Coronary artery (tissue), 2 donors: ENCODE results near the gene CCNL2.
"Not testable (repeated sequence)": the region's sequence is repeated elsewhere in the genome, so short reads cannot be mapped to it uniquely, and the experiment has no call there.

ENCODE experiments used
- DNase-seq: peaks from one replicate; pipeline ENCODE4 v3.0.0-alpha.2; 2017; ENCODE audit warnings: low spot score
- H3K27ac ChIP-seq, 2 donors: fragments of 200-600 bp; sonication (generic); one replicate each; pipeline ENCODE4 v1.5.1; 2016 to 2019
- H3K4me3 ChIP-seq: fragments of 200-600 bp; sonication (generic); 2 replicates; pipeline ENCODE4 v1.5.1; 2016; ENCODE audit warnings: mild to moderate bottlenecking, moderate library complexity
- CTCF ChIP-seq: fragments of 200-600 bp; sonication (generic); IDR thresholded peaks from one replicate; pipeline ENCODE4 v1.5.1; 2019; ENCODE audit warnings: antibody characterized with exemption

CCNL2 gene

GRCh38 chr1:1403653-1404052, 4.5 kb upstream of the CCNL2 start:
- DNase-seq, result no peak
- Histone ChIP-seq H3K4me3 (no peak overlapping the region), H3K27ac (no peak overlapping the region)
- no peak for TF ChIP-seq CTCF

GRCh38 chr1:1402901-1403392, 3.8 kb upstream of the CCNL2 start:
- not testable (repeated sequence) for DNase-seq, H3K4me3 ChIP-seq, H3K27ac ChIP-seq

- H3K4me3 ChIP-seq, result no peak overlapping the region
- no peak for TF ChIP-seq CTCF
- H3K27ac ChIP-seq, result no peak overlapping the region
- no peak for DNase-seq
These were observed 3.2 kb upstream of the CCNL2 start for GRCh38 chr1:1402072-1402900.

- DNase-seq, result no peak
- no peak overlapping the region for H3K4me3 ChIP-seq
- TF ChIP-seq CTCF, result no peak
- no peak overlapping the region for H3K27ac ChIP-seq
These were observed 2.4 kb upstream of the CCNL2 start for GRCh38 chr1:1401457-1402010.

GRCh38 chr1:1400576-1401456, 1.7 kb upstream of the CCNL2 start:
- no peak for DNase-seq
- Histone ChIP-seq H3K27ac (peak overlapping the region in 1 of 2 donors; percentile 92), H3K4me3 (peak overlapping the region; percentile 100)
- no peak for TF ChIP-seq CTCF

GRCh38 chr1:1399872-1400575, 889 bp upstream of the CCNL2 start:
- TF ChIP-seq CTCF, result no peak
- no peak for DNase-seq
- peak overlapping the region; percentile 100 for H3K4me3 ChIP-seq
- peak overlapping the region; percentile 57 to 92 for H3K27ac ChIP-seq
